ENCODE measurements around the gene FAM187B.

- TF ChIP-seq SUZ12 (IDR thresholded peaks at IDR 0.05) (no peak), LEF1 (IDR thresholded peaks at IDR 0.05; ENCODE audit: borderline replicate concordance) (no peak), FOXM1 (IDR thresholded peaks at IDR 0.05; ENCODE audit: borderline replicate concordance) (no peak), SP1 (IDR thresholded peaks at IDR 0.05) (no peak), HDGF (IDR thresholded peaks at IDR 0.05; ENCODE audit: borderline replicate concordance) (no peak), ELF4 (IDR thresholded peaks at IDR 0.05) (no peak), BHLHE40 (IDR thresholded peaks at IDR 0.05; ENCODE audit: borderline replicate concordance) (no peak), FOXA1 (IDR thresholded peaks at IDR 0.05) (no peak), CTBP1 (IDR thresholded peaks at IDR 0.05; ENCODE audit: borderline replicate concordance) (no peak), TARDBP (IDR thresholded peaks at IDR 0.05) (no peak)
These were observed 8.3 kb upstream of the FAM187B start for GRCh38 chr19:35236638-35237400.

All from HEK293T (cell line).